GM19395 (cell line): ENCODE data around the gene AUTS2.

ENCODE experiments used
- ATAC-seq: cut with Tn5 transposase; IDR thresholded peaks from one replicate; pipeline ENCODE4 v1.9.1; 2021; ENCODE audit warnings: mild to moderate bottlenecking, moderate library complexity; ENCODE audit not compliant: unreplicated experiment

Gene AUTS2

GRCh38 chr7:70143075-70144044 lies 545.1 kb downstream of the AUTS2 start:
- no peak for ATAC-seq

GRCh38 chr7:70148997-70149396 lies 550.7 kb downstream of the AUTS2 start:
- ATAC-seq, result no peak

- ATAC-seq, result no peak
Measured at GRCh38 chr7:70152313-70152712, 554.0 kb downstream of the AUTS2 start.

GRCh38 chr7:70153933-70154332 lies 555.7 kb downstream of the AUTS2 start:
- no peak for ATAC-seq

GRCh38 chr7:70154521-70155180 lies 556.4 kb downstream of the AUTS2 start:
- no peak for ATAC-seq

GRCh38 chr7:70156057-70156456 lies 557.8 kb downstream of the AUTS2 start:
- ATAC-seq, result no peak

GRCh38 chr7:70159121-70159520 lies 560.8 kb downstream of the AUTS2 start:
- no peak for ATAC-seq

GRCh38 chr7:70165477-70166170 lies 567.3 kb downstream of the AUTS2 start:
- no peak for ATAC-seq

GRCh38 chr7:70171369-70171920 lies 573.2 kb downstream of the AUTS2 start:
- no peak for ATAC-seq

- no peak for ATAC-seq
Measured at GRCh38 chr7:70177166-70177565, 578.9 kb downstream of the AUTS2 start.

- ATAC-seq, result no peak
Measured at GRCh38 chr7:70178211-70178610, 579.9 kb downstream of the AUTS2 start.

GRCh38 chr7:70178787-70179186 lies 580.5 kb downstream of the AUTS2 start:
- ATAC-seq, result no peak

GRCh38 chr7:70182521-70182920 lies 584.2 kb downstream of the AUTS2 start:
- no peak for ATAC-seq

GRCh38 chr7:70183278-70183677 lies 585.0 kb downstream of the AUTS2 start:
- no peak for ATAC-seq

GRCh38 chr7:70188901-70189650 lies 590.8 kb downstream of the AUTS2 start:
- ATAC-seq, result no peak

GRCh38 chr7:70189776-70190175 lies 591.5 kb downstream of the AUTS2 start:
- no peak for ATAC-seq

GRCh38 chr7:70190281-70190680 lies 592.0 kb downstream of the AUTS2 start:
- no peak for ATAC-seq

GRCh38 chr7:70193514-70193913 lies 595.2 kb downstream of the AUTS2 start:
- ATAC-seq, result no peak

- ATAC-seq, result no peak
Measured at GRCh38 chr7:70208236-70209063, 610.2 kb downstream of the AUTS2 start.
